Activated T-cell treated with anti-CD3 and anti-CD28 coated beads, Interleukin-2, amount 50 U/mL, for 72 hours (primary cell): ENCODE data around the gene TMED9. TPM values are rescaled to one million over a fixed set of nuclear protein-coding genes. Genes with fewer than 3 reads are reported as not detected.

Source experiments
- ATAC-seq, 2 donors: fragments of 150-1000 bp; cut with Tn5 transposase; replicated peaks in 1 of 2; 2 replicates each; pipeline ENCODE4 v1.10.0; 2021; ENCODE audit warnings: moderate library complexity in 2 of 2, mild to moderate bottlenecking in 1 of 2
- DNase-seq, 2 donors: peaks; one replicate each; pipeline ENCODE4 v3.0.0; 2021 to 2022; ENCODE audit warnings: mixed read lengths in 1 of 2
- H3K27ac Mint-ChIP-seq: one replicate; pipeline ENCODE4 v1.8.0; 2022; ENCODE audit warnings: mild to moderate bottlenecking, moderate library complexity, mixed read lengths
- H3K27me3 Mint-ChIP-seq: one replicate; pipeline ENCODE4 v1.8.0; 2022; ENCODE audit warnings: low read depth, mixed read lengths
- H3K36me3 Mint-ChIP-seq, 2 donors: one replicate each; pipeline ENCODE4 v1.8.0; 2022; ENCODE audit warnings: mixed read lengths in 2 of 2, mild to moderate bottlenecking in 1 of 2; ENCODE audit not compliant: insufficient read depth in 2 of 2
- H3K4me1 Mint-ChIP-seq: one replicate; pipeline ENCODE4 v1.8.0; 2022; ENCODE audit warnings: low read depth, mixed read lengths
- H3K4me3 Mint-ChIP-seq, 2 donors: one replicate each; pipeline ENCODE4 v1.8.0; 2022; ENCODE audit warnings: mild to moderate bottlenecking in 2 of 2, mixed read lengths in 2 of 2, moderate library complexity in 2 of 2
- H3K9me3 Mint-ChIP-seq, 2 donors: one replicate each; pipeline ENCODE4 v1.8.0; 2022; ENCODE audit warnings: mixed read lengths in 2 of 2
- total RNA-seq, 2 donors: library from RNA; stranded (reverse); gene quantifications; one replicate each; pipeline ENCODE4 v1.2.3, GENCODE V29; 2022

Gene TMED9
- 100 to 1,000 TPM in 1 of 2 donors, 10 to 100 TPM in 1; 96.2 to 107 TPM for total RNA-seq

- DNase-seq (peak; percentile 91 to 94), ATAC-seq (peak; percentile 98)
- Mint-ChIP-seq H3K4me1 (peaks cover 39% of the 10 kb centered on the region), H3K36me3 (peaks cover 10 to 21% of the 10 kb centered on the region in 2 donors), H3K4me3 (peak within 1 kb of the TSS; percentile 91 to 94), H3K9me3 (peaks cover 0 to 1% of the 10 kb centered on the region in 2 donors), H3K27ac (peak within 1 kb of the TSS; percentile 92), H3K27me3 (peaks cover 17% of the 10 kb centered on the region)
Measured at GRCh38 chr5:177592010-177592834, at the start of gene TMED9. Gene TMED9 (plus strand): TSS chr5:177592203. CDS start chr5:177592215, 12 bp downstream.

DNA sequence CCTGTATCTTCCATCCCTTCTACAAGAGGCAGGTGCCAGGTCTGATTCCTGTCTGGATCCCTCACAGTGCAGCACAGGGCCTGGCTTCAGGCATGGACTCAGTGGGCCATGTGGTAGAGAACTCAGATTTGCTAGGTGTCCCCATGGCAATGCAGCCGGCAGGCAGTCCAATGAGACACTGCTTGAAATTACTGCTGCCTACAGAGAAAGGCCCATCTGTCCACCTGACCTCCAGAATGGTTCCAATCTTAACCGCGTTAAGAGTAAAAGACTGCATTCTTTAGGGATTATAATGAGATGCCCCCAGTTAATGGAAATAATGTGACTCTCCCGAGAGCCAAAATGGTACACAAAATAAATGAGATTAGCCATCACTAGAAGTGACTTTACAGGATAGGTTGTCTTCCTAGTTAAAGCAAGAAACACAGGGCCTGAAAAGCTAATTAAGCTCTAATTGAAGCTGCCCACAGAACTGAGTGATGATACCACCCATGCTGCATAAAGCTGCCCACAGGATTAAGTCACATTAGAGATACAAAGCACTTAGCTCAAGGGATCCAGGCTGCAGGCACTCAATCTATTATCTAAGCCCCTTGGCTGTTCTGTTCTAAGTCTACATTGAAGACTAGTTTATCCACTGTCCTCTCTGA is 49.1 kb upstream of the TMED9 start:
- Mint-ChIP-seq H3K36me3 (peaks cover 4 to 10% of the 10 kb centered on the region in 2 donors), H3K27me3 (no peaks in the 10 kb centered on the region), H3K4me1 (peaks cover 14% of the 10 kb centered on the region), H3K4me3 (no peak overlapping the region), H3K9me3 (no peaks in the 10 kb centered on the region), H3K27ac (no peak overlapping the region)
- no peak for ATAC-seq
- DNase-seq, result no peak

- Mint-ChIP-seq H3K36me3 (peaks cover 1 to 10% of the 10 kb centered on the region in 2 donors), H3K4me1 (peaks cover 14% of the 10 kb centered on the region), H3K9me3 (no peaks in the 10 kb centered on the region), H3K27ac (peak overlapping the region; percentile 45), H3K27me3 (no peaks in the 10 kb centered on the region), H3K4me3 (no peak overlapping the region)
- DNase-seq (no peak), ATAC-seq (no peak)
Measured at GRCh38 chr5:177545487-177546257, 46.3 kb upstream of the TMED9 start.

GRCh38 chr5:177546258-177546741 is 45.7 kb upstream of the TMED9 start:
- Mint-ChIP-seq H3K27me3 (no peaks in the 10 kb centered on the region), H3K36me3 (peaks cover 1 to 10% of the 10 kb centered on the region in 2 donors), H3K4me3 (no peak overlapping the region), H3K27ac (peak overlapping the region; percentile 2), H3K9me3 (no peaks in the 10 kb centered on the region), H3K4me1 (peaks cover 14% of the 10 kb centered on the region)
- peak; percentile 40 to 67 for ATAC-seq
- DNase-seq, result no peak

GRCh38 chr5:177547736-177548135 is 44.3 kb upstream of the TMED9 start:
- Mint-ChIP-seq H3K27ac (no peak overlapping the region), H3K27me3 (no peaks in the 10 kb centered on the region), H3K9me3 (no peaks in the 10 kb centered on the region), H3K4me3 (no peak overlapping the region), H3K36me3 (peaks cover 6 to 12% of the 10 kb centered on the region in 2 donors), H3K4me1 (peaks cover 27% of the 10 kb centered on the region)
- no peak for ATAC-seq
- DNase-seq, result no peak

DNA sequence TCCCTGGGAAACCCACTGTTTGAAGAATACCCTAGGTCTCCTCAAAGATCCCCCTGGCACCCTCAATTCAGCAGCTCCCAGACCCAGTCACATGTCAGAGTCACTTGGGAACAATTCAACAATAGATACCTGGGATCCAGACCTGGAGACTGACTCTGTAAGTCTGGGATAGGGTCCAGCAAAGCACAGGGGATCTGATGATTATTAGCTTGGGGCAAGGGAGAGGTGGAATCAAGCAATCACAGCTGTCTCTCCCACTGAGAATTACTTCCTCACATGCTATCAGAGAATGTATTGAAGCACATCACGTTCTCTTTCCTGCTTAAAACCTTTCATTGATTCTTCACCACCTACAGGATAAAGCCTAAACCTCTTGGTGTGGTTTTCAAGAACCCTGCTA is 43.5 kb upstream of the TMED9 start:
- DNase-seq (no peak), ATAC-seq (no peak)
- no peaks in the 10 kb centered on the region for H3K27me3 Mint-ChIP-seq
- peaks cover 8 to 12% of the 10 kb centered on the region in 2 donors for H3K36me3 Mint-ChIP-seq
- no peak overlapping the region for H3K27ac Mint-ChIP-seq
- no peak overlapping the region for H3K4me3 Mint-ChIP-seq
- no peaks in the 10 kb centered on the region for H3K9me3 Mint-ChIP-seq
- peaks cover 35% of the 10 kb centered on the region for H3K4me1 Mint-ChIP-seq

- ATAC-seq (no peak), DNase-seq (no peak)
- Mint-ChIP-seq H3K4me3 (no peak overlapping the region), H3K4me1 (peaks cover 43% of the 10 kb centered on the region), H3K27me3 (no peaks in the 10 kb centered on the region), H3K9me3 (no peaks in the 10 kb centered on the region), H3K36me3 (peaks cover 8 to 12% of the 10 kb centered on the region in 2 donors), H3K27ac (no peak overlapping the region)
Measured at GRCh38 chr5:177550122-177550521, 41.9 kb upstream of the TMED9 start.

- H3K9me3 Mint-ChIP-seq, result no peaks in the 10 kb centered on the region
- peaks cover 33% of the 10 kb centered on the region for H3K4me1 Mint-ChIP-seq
- peaks cover 6 to 8% of the 10 kb centered on the region in 2 donors for H3K36me3 Mint-ChIP-seq
- H3K27me3 Mint-ChIP-seq, result no peaks in the 10 kb centered on the region
- DNase-seq (no peak), ATAC-seq (no peak)
- H3K4me3 Mint-ChIP-seq, result peak overlapping the region; percentile 46 to 82
- peak overlapping the region; percentile 13 for H3K27ac Mint-ChIP-seq
Measured at GRCh38 chr5:177552839-177553455, 39.1 kb upstream of the TMED9 start.

- H3K27me3 Mint-ChIP-seq, result no peaks in the 10 kb centered on the region
- DNase-seq, result peak; percentile 53 to 57
- no peak overlapping the region for H3K27ac Mint-ChIP-seq
- peaks cover 6 to 8% of the 10 kb centered on the region in 2 donors for H3K36me3 Mint-ChIP-seq
- no peaks in the 10 kb centered on the region for H3K9me3 Mint-ChIP-seq
- peak; percentile 16 to 59 for ATAC-seq
- peaks cover 33% of the 10 kb centered on the region for H3K4me1 Mint-ChIP-seq
- H3K4me3 Mint-ChIP-seq, result peak overlapping the region; percentile 82 to 92
Measured at GRCh38 chr5:177553671-177554429, 38.2 kb upstream of the TMED9 start.

DNA sequence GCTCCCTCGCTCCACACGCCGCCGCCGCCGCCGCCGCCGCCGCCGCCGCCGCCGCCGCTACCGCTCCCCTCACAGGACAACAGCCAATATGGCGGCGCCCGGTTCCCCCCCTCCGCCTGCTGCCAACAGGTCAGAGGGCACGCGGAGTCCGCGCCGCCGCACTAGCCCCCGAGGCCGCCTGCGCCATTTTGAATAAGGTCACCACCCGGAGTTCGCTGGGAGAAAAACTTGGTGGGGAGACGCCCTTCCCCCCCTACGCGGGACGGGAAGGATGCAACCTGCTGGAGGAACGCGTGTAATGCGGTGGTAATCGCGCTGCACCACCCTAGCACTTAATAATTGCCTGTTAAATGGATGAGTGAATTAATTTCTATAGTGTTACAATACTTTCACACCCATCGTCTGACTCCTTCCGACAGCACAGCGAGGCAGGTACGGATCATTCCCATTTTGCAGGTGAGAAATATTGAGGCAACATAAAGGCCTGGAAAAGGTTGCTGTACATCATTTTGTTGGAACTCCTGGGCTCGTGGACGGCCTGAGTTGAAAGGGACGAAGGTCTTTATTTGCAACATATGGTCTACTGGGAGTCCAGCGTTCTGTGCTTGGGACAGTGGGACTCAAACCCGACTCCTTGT is 37.4 kb upstream of the TMED9 start, which contains the start of gene FAM193B:
Gene FAM193B (minus strand): TSS at position 90 of the 638 bp plus-strand sequence. CDS start 105 bp downstream, outside the sequence.
- peaks cover 33% of the 10 kb centered on the region for H3K4me1 Mint-ChIP-seq
- no peaks in the 10 kb centered on the region for H3K9me3 Mint-ChIP-seq
- DNase-seq (peak; percentile 97 to 98), ATAC-seq (peak; percentile 97 to 98)
- H3K27me3 Mint-ChIP-seq, result no peaks in the 10 kb centered on the region
- H3K36me3 Mint-ChIP-seq, result peaks cover 6 to 8% of the 10 kb centered on the region in 2 donors
- peak within 1 kb of the TSS; percentile 84 for H3K27ac Mint-ChIP-seq
- peak within 1 kb of the TSS; percentile 92 for H3K4me3 Mint-ChIP-seq

GRCh38 chr5:177555228-177555627 is 36.8 kb upstream of the TMED9 start:
- peaks cover 6 to 8% of the 10 kb centered on the region in 2 donors for H3K36me3 Mint-ChIP-seq
- peak overlapping the region; percentile 92 for H3K4me3 Mint-ChIP-seq
- DNase-seq, result no peak
- H3K9me3 Mint-ChIP-seq, result no peaks in the 10 kb centered on the region
- H3K4me1 Mint-ChIP-seq, result peaks cover 33% of the 10 kb centered on the region
- ATAC-seq, result no peak
- no peaks in the 10 kb centered on the region for H3K27me3 Mint-ChIP-seq
- H3K27ac Mint-ChIP-seq, result no peak overlapping the region
